ENCODE data around the gene CIP2A.

Gene CIP2A

DNA sequence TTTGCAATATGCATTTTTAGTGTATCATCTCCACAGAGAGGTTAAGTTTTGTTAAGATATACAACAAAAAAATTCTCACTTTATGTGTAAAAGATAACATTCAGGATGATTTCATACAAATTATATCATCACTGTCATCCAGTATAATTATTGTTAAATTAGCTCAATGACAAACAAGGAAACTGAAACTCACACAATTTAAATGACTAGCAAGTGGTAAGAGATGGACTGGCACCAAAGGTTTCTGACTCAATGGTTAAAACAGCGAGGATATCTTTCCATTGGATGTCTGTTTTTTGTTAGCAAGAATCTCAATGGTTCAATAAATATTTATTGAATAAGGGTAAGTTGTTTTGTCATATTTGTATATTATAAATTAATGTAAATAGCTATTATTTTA is 22.6 kb downstream of the CIP2A start:
- DNase-seq (ENCODE audit: low read depth in 2 of 2), result no peak
- TF ChIP-seq CTCF (IDR thresholded peaks at IDR 0.05; ENCODE audit: low read depth, low read length), result no peak
- H3K4me3 ChIP-seq (replicated peaks in 1 of 2; ENCODE audit: low read depth in 2 of 2, low read length in 2 of 2), result no peak overlapping the region

DNA sequence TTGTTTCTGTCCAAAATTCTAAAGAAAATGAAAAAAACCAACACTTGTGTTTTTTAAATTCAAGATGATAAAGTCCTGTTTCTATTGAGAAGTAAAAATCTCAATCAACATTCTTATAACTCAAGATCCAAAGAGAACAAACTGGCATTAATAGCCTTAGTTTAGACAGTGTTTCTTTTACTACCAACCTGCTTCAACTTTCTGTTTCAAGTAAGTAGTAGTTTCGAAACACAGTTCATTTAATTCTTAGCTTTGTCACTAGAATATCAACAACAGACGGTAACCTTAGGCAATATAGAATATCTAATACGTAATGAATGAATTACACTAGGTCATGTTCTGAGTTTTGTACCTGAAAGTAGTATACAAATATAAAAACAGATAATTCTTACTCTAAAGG is 23.7 kb downstream of the CIP2A start:
- DNase-seq (ENCODE audit: low read depth in 2 of 2), result no peak
- TF ChIP-seq CTCF (IDR thresholded peaks at IDR 0.05; ENCODE audit: low read depth, low read length), result no peak
- no peak overlapping the region for H3K4me3 ChIP-seq (replicated peaks in 1 of 2; ENCODE audit: low read depth in 2 of 2, low read length in 2 of 2)

DNA sequence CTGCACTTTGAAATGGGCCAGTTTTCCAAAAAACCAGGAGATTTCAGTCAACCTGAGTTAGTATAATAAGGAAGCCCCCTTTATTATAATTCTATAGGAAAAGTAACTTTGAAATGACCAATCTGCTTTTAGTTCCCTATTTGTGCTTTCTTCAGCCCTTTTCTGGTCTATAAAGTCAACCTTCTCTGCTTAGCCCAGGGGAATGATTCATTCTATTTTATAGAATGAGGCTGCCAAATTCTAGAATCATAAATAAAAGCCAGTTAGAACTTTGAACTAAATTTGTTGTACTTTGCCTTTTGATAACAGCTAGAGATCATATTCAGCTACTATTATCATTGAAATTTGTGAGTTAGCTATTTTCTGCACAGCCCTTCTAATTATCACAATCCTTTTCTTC is 24.7 kb downstream of the CIP2A start:
- no peak overlapping the region for H3K4me3 ChIP-seq (replicated peaks in 1 of 2; ENCODE audit: low read depth in 2 of 2, low read length in 2 of 2)
- peak in 1 of 2 donors; percentile 26 for DNase-seq (ENCODE audit: low read depth in 2 of 2)
- no peak for TF ChIP-seq CTCF (IDR thresholded peaks at IDR 0.05; ENCODE audit: low read depth, low read length)

DNA sequence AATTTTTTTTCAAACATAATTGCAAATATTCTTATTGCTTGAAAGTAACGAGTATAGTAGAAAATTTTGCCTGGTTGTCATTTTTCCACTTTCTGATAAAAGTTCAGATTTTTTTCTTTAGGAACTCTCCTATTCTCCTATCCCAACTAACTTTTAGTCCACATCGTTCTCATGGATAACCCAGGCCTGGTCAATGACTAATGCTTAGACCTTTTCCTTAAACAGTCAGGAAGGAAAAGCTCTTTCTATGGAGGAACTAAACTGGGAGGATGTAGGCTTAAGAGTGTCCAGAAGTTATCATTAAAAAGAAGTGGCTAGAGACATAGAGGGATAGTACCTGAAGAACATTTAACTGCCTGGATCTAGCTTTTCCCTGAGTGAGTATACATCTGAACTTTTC is 26.7 kb downstream of the CIP2A start:
- TF ChIP-seq CTCF (IDR thresholded peaks at IDR 0.05; ENCODE audit: low read depth, low read length), result no peak
- DNase-seq (ENCODE audit: low read depth in 2 of 2), result no peak
- H3K4me3 ChIP-seq (replicated peaks in 1 of 2; ENCODE audit: low read depth in 2 of 2, low read length in 2 of 2), result no peak overlapping the region

GRCh38 chr3:108555966-108556581 is 33.2 kb downstream of the CIP2A start:
- H3K4me3 ChIP-seq (replicated peaks in 1 of 2; ENCODE audit: low read depth in 2 of 2, low read length in 2 of 2), result no peak overlapping the region
- no peak for TF ChIP-seq CTCF (IDR thresholded peaks at IDR 0.05; ENCODE audit: low read depth, low read length)
- no peak for DNase-seq (ENCODE audit: low read depth in 2 of 2)

GRCh38 chr3:108554913-108555571 is 34.2 kb downstream of the CIP2A start:
- DNase-seq (ENCODE audit: low read depth in 2 of 2), result no peak
- no peak for TF ChIP-seq CTCF (IDR thresholded peaks at IDR 0.05; ENCODE audit: low read depth, low read length)
- no peak overlapping the region for H3K4me3 ChIP-seq (replicated peaks in 1 of 2; ENCODE audit: low read depth in 2 of 2, low read length in 2 of 2)

Measured in cardiac fibroblast (primary cell).